ENCODE data around the gene CYP46A1.

DNA sequence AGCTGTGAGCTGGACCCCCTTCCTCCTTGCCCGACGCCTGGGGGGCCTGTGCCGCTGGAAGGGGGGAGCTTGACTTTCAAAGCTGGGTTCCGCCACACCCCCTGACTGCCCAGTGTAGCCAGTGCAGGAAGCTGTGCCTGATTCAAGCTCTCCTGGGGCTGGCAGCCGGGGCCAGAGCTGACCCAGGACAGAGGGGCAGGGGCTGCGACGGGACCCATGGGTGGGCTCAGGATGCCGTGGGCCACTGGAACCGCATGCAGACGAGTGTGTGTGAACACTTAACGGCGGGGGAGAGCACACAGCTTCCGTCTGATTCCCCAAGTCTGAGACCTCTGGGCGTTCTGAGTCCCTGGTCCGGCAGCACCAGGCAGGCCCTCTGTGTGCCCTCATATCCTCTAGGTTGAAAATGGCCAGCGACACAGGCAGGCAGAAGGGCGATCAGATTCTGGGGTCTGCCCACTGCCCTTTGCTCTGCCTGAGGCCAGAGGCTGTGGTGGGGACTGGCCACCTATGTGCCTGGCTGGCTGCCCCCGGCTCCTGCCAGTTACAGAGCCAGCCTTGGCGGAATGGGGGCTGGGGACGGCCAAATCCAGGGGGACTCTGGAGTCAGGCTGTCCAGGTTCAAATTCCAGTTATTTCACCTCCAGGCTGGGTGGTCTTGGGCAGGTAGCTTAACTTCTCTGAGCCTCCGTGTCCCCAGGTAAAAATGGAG lies 54.0 kb downstream of the CYP46A1 start:
- TF ChIP-seq, protein P1, sequence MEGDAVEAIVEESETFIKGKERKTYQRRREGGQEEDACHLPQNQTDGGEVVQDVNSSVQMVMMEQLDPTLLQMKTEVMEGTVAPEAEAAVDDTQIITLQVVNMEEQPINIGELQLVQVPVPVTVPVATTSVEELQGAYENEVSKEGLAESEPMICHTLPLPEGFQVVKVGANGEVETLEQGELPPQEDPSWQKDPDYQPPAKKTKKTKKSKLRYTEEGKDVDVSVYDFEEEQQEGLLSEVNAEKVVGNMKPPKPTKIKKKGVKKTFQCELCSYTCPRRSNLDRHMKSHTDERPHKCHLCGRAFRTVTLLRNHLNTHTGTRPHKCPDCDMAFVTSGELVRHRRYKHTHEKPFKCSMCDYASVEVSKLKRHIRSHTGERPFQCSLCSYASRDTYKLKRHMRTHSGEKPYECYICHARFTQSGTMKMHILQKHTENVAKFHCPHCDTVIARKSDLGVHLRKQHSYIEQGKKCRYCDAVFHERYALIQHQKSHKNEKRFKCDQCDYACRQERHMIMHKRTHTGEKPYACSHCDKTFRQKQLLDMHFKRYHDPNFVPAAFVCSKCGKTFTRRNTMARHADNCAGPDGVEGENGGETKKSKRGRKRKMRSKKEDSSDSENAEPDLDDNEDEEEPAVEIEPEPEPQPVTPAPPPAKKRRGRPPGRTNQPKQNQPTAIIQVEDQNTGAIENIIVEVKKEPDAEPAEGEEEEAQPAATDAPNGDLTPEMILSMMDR (IDR thresholded peaks at IDR 0.05; ENCODE audit: insufficient read depth, low read length), result no peak
- TF ChIP-seq POLR2AphosphoS5 (IDR thresholded peaks at IDR 0.05; ENCODE audit: low read depth) (no peak), GABPA (IDR thresholded peaks at IDR 0.05; ENCODE audit: low read depth) (no peak)
